Fibroblast of upper back skin (primary cell): ENCODE measurements around the gene LONP2.

Experiments
- DNase-seq: peaks from one replicate; pipeline ENCODE4 v3.0.0-alpha.2; 2013

Gene LONP2

GRCh38 chr16:48405907-48406306 lies 161.8 kb downstream of the LONP2 start:
- DNase-seq = no peak
